ENCODE measurements around the gene TMEM255A. TPM values are rescaled to one million over a fixed set of nuclear protein-coding genes. Genes with fewer than 3 reads are reported as not detected.

TMEM255A gene
- total RNA-seq, 4 donors from 2014 or later: 1.5 TPM; not detected in 3

DNA sequence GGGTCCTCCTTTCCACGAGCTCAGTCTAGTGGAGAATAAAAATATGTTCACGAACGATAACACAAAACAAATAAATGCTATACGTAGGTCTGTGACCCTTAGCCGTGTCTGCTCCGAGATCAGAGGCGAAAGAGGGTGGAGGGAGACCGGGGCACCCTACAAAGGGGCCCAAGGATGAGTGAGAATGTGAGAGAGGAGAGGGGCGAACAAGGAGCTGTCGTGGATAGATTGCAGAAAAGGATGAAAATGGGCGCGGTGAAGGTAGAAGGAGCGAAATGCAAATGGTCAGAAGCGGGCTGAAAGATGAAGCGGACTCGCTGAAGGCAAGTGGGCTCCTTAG lies 66.9 kb downstream of the TMEM255A start:
- H3K27me3 ChIP-seq: no peaks in the 10 kb centered on the region
- TF ChIP-seq, protein P1, sequence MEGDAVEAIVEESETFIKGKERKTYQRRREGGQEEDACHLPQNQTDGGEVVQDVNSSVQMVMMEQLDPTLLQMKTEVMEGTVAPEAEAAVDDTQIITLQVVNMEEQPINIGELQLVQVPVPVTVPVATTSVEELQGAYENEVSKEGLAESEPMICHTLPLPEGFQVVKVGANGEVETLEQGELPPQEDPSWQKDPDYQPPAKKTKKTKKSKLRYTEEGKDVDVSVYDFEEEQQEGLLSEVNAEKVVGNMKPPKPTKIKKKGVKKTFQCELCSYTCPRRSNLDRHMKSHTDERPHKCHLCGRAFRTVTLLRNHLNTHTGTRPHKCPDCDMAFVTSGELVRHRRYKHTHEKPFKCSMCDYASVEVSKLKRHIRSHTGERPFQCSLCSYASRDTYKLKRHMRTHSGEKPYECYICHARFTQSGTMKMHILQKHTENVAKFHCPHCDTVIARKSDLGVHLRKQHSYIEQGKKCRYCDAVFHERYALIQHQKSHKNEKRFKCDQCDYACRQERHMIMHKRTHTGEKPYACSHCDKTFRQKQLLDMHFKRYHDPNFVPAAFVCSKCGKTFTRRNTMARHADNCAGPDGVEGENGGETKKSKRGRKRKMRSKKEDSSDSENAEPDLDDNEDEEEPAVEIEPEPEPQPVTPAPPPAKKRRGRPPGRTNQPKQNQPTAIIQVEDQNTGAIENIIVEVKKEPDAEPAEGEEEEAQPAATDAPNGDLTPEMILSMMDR (IDR thresholded peaks at IDR 0.05): no peak
- TF ChIP-seq POLR2A (IDR thresholded peaks at IDR 0.05): no peak
- peaks cover 0 to 6% (median 0%) of the 10 kb centered on the region in 4 donors for H3K4me1 ChIP-seq
- H3K36me3 ChIP-seq: no peaks in the 10 kb centered on the region
- no peaks in the 10 kb centered on the region for H3K9me3 ChIP-seq
- DNase-seq: no peak
- H3K27ac ChIP-seq: peak overlapping the region; percentile 73 to 93 (median 76)
- H3K4me3 ChIP-seq: peak overlapping the region; percentile 58 to 76 (median 63)

DNA sequence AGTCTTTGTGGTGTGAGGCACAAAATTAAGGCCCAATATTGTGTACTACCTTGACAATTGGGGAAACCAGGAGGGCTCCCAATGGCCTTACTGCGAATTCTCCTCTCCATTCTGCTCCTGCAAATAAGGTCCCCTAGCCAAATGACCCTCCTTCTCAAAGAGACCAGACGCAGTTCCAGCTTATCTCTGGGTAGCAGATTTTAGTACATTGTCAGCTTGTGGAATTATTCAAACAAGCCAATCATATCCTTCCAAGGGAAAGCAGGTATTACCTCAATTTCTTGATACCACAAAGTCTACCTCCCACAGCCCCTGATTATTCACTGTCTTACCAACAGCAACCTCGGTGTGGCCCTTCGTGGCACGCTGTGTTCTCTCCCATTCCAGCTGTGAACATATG lies 68.4 kb downstream of the TMEM255A start:
- H3K4me1 ChIP-seq: peaks cover 0 to 6% (median 0%) of the 10 kb centered on the region in 4 donors
- no peak overlapping the region for H3K27ac ChIP-seq
- TF ChIP-seq, protein P1 (IDR thresholded peaks at IDR 0.05): no peak
- TF ChIP-seq POLR2A (IDR thresholded peaks at IDR 0.05): no peak
- no peak overlapping the region for H3K4me3 ChIP-seq
- no peaks in the 10 kb centered on the region for H3K9me3 ChIP-seq
- H3K36me3 ChIP-seq: no peaks in the 10 kb centered on the region
- no peaks in the 10 kb centered on the region for H3K27me3 ChIP-seq
- DNase-seq: no peak

DNA sequence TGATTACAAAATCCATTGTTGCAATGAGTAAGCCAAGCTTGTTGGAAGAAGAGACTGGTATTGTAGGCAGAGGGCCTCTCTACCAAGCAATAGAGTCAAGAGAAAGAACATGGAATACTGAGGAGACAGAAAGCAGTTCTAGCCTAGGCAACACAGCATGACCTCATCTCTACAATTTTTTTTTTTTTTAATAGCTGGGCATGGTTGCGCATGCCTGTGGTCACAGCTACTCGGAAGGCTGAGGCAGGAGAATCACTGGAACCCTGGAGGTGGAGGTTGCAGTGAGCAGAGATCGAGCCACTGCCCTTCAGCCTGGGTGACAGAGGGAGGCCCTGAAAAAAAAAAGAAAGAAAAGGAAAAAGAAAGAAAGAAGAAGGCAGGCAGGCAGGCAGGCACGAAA lies 72.3 kb downstream of the TMEM255A start:
- no peak overlapping the region for H3K27ac ChIP-seq
- peaks cover 0 to 5% (median 0%) of the 10 kb centered on the region in 4 donors for H3K4me1 ChIP-seq
- DNase-seq: no peak
- no peaks in the 10 kb centered on the region for H3K27me3 ChIP-seq
- no peak for TF ChIP-seq POLR2A (IDR thresholded peaks at IDR 0.05)
- TF ChIP-seq, protein P1 (IDR thresholded peaks at IDR 0.05): no peak
- H3K4me3 ChIP-seq: no peak overlapping the region
- no peaks in the 10 kb centered on the region for H3K9me3 ChIP-seq
- no peaks in the 10 kb centered on the region for H3K36me3 ChIP-seq

DNA sequence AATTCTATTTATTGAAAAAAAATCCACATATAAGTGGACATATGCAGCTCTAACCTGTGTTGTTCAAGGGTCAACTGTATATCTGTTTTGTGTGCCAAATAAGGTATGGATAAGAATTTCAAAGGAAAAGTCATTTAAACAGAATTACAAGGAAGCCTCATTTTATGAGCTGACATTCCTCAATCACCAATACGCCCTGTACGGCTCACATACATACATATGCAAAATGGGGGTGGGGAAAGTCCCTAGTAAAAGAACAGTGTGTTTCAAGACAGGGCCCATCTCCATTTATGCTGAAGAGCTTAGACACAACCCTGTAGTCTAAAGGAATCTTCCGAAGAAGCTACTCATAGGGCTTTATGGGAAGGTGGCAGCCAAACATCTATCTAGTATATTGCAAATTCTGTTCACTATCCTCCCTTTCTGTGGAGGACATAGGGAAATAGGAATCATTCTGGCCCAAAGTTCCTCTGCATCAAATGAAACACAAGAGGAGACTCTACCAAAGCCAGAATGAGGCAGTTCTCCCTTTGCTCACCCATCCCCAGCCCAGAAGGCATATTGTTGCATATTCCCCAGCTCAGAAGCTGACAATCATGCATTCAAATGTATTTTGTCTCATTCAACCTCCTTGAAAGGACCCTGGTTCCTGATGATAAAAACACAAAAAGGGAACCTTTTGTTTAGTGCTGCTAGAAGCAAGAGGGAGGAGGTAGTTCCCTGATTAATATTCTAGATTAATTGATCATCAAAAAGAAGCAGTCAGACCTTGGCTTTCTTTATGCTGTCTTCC lies 74.4 kb downstream of the TMEM255A start:
- H3K27ac ChIP-seq: no peak overlapping the region

DNA sequence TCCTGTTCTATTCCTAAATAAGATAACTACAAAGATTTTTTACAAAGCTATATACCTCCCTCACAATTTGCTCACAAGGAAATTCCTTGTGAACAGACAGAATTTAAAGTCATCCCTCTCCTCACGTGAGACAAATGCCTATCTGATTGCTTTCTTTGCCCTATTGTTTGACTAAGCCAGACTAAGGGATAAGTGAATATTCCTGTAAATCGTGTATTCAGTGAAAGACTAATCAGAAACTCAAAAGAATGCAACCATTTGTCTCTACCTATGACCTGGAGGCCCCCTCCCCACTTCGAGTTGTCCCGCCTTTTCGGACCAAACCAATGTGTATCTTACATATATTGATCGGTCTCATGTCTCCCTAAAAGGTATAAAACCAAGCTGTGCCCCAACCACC lies 76.0 kb downstream of the TMEM255A start:
- no peaks in the 10 kb centered on the region for H3K9me3 ChIP-seq
- no peak for TF ChIP-seq POLR2A (IDR thresholded peaks at IDR 0.05)
- TF ChIP-seq, protein P1 (IDR thresholded peaks at IDR 0.05): no peak
- H3K4me1 ChIP-seq: no peaks in the 10 kb centered on the region
- no peaks in the 10 kb centered on the region for H3K27me3 ChIP-seq
- no peak overlapping the region for H3K27ac ChIP-seq
- DNase-seq: no peak
- H3K4me3 ChIP-seq: no peak overlapping the region
- no peaks in the 10 kb centered on the region for H3K36me3 ChIP-seq

More for the DNA sequence above, 74.4 kb downstream of the TMEM255A start:
- H3K9me3 ChIP-seq: no peaks in the 10 kb centered on the region
- no peaks in the 10 kb centered on the region for H3K4me1 ChIP-seq
- no peaks in the 10 kb centered on the region for H3K27me3 ChIP-seq
- no peaks in the 10 kb centered on the region for H3K36me3 ChIP-seq
- no peak overlapping the region for H3K4me3 ChIP-seq
- no peak for DNase-seq
- TF ChIP-seq, protein P1 (IDR thresholded peaks at IDR 0.05): no peak
- TF ChIP-seq POLR2A (IDR thresholded peaks at IDR 0.05): no peak
